GM18867 (cell line): ENCODE data around the gene SSBP3.
"Not testable (repeated sequence)": the region's sequence is repeated elsewhere in the genome, so short reads cannot be mapped to it uniquely, and the experiment has no call there.

Source experiments
- ATAC-seq: cut with Tn5 transposase; IDR thresholded peaks from one replicate; pipeline ENCODE4 v1.9.1; 2021; ENCODE audit warnings: mild to moderate bottlenecking, moderate library complexity; ENCODE audit not compliant: unreplicated experiment

The SSBP3 gene

DNA sequence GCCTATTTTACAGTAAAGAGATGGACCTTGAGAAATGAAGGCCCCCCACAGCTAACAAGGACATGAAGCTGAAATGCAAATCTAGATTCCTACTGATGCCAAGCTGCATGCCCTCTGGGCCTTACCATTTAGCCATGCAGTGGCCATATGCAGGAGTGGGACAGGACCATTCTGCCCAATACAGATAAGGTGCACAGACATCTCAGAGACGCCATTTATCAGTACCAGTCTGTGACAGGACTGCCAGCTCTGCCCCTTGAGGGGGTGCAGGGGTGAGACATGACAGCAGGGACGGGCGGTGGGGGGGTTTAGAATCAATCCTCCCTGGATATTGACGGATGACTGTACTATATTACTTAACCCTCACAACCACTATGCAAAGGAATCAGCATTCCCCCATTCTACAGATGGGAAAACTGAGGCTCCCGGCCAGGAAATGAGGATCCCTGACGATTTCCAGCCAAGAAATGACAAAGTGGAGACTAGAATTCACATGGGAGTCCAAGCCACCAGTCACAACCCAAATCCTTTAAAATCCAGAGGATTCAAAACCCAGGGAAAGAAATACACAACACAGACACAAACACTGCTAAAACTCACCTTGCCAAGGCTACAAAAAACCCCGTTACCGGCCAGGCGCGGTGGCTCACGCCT lies 10.8 kb downstream of the SSBP3 start:
- no peak for ATAC-seq

DNA sequence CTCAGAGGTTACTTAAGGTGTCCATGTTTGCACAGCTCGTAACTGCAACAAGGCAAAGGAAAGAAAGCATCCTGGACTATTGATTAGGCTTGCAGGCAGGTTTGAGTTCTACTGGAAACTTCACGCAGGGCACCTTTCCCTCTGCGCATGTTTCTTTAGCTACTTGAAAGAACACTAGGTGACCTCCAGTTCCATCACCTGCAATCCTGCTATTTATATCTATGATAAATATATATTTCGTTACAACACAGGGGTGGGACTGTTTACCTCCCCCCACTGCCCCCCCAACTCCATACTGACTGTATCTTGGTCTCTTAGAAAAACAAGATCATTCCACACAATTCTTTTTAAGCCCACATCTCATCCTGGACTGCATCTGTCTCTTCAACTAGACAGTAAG lies 12.1 kb downstream of the SSBP3 start:
- ATAC-seq, result no peak

GRCh38 chr1:54392401-54392800 lies 13.8 kb downstream of the SSBP3 start:
- ATAC-seq, result no peak

GRCh38 chr1:54391450-54392209 lies 14.6 kb downstream of the SSBP3 start:
- ATAC-seq, result no peak

- no peak for ATAC-seq
Measured at GRCh38 chr1:54390655-54391054, 15.5 kb downstream of the SSBP3 start.

GRCh38 chr1:54389608-54390007 lies 16.6 kb downstream of the SSBP3 start:
- not testable (repeated sequence) for ATAC-seq

- ATAC-seq, result no peak
Measured at GRCh38 chr1:54387419-54387818, 18.8 kb downstream of the SSBP3 start.

DNA sequence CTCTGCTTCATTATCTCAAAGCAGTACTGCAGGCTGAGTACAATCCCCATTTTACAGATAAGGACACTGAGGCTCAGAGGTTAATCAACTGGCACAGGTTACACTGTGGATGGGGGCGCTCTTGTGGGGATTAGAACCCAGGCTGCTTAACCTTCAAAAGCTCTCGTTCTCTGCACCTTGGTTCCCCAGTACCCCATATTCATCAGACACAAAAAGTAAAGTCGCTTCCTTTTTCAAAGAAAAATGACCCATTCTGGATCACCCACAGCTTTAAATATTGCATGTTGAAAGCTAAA lies 20.5 kb downstream of the SSBP3 start:
- no peak for ATAC-seq

- no peak for ATAC-seq
Measured at GRCh38 chr1:54384918-54385726, 21.1 kb downstream of the SSBP3 start.

DNA sequence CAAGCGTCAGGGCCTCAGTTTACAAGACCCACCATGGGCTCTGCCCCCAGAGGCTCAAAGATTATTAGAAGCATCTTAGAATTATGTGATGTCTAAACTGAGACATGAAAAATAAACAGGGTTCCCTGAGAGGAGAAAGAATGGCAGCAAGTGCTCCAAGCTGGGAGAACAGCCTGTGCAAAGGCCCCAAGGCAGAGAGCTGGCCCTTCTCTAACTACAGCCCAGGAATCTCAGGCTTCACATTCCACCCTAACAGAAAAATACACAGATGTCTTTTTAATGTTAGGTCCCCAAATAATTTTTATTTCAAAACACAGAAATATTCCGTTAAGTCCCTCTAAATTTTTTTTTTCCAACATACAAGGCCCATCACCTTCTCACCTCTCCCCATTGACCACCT lies 21.7 kb downstream of the SSBP3 start:
- no peak for ATAC-seq

DNA sequence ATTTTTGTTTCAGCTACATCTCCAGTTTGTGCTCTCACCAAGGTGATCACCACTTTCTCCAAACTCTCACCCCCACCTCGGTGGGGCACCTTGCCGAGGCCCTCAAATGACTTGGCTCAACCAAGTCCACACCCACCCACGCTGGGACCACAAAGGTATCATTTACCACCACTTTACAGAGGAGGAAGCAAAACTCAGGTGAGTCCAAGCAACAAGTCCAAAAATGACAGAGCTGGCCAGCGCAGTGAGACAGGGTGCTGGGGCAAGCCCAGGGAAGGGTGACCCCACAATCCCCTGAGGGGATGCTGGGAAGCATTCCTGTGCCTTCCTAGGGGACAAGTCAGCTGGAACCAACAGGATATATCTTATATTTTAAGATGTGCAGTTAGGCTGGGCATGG lies 24.7 kb downstream of the SSBP3 start:
- ATAC-seq, result no peak

DNA sequence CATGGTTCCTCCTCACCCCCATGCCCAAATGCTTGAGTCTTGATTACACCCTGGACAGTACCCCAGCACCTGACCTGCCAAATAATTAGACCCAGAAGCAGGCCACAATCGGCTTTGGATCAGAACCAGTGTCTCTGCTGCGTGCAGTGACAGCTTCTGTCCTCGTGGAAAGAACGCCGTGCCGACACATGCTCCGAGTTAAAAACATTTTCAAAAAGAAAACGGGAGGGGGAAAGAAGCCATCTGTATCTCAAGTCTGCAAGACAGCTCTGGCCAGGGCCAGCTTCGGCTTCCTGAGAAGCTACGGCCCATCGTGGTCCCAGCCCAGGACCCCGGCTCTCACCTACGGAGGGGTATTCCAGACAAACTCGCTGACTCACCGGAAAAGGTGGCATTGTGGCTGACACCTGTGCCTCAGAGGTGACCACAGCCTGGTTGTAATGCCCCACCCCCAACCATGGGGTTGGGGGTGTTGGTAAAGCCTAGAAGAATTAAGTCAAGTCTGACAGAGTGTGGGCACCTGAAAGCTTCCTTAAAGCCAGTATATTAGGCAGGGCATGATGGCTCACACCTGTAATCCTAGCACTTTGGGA lies 25.8 kb downstream of the SSBP3 start:
- ATAC-seq, result no peak

DNA sequence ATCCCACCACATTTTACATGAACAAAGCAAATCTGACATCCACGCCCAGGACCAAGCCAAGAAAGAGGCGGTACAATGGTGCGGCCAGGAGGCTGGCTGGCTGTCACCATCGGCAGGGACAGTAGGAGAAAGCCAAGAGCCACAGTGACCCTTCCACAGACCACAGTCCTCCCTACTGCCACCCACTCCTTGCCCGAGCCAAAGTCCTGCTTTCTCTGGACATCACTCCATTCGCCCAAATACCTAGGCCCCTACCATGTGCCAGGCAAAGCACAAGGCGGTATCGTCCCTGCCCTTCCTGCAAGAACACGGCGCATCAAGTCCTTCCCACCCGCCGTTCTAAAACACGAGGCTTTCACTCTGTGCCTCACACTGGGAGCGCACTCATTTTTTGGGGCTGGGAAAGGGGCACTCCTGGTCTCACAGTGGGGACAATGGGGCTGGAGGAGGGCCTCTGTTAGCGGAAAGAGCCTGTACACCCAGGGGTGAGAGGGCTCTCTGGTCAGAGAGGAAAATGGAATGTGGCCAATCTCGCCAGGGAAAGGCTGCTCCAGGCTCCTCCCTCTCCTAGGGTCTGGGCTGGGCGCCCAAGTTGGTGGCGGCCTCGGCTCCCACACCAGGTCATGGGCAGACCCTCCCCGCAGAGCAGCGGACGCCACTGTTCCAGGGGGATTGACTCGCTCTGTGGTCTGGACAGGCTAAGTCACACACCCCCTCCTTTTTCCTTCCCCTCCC lies 26.5 kb downstream of the SSBP3 start:
- ATAC-seq, result no peak

GRCh38 chr1:54378874-54379554 lies 27.2 kb downstream of the SSBP3 start:
- ATAC-seq, result no peak

DNA sequence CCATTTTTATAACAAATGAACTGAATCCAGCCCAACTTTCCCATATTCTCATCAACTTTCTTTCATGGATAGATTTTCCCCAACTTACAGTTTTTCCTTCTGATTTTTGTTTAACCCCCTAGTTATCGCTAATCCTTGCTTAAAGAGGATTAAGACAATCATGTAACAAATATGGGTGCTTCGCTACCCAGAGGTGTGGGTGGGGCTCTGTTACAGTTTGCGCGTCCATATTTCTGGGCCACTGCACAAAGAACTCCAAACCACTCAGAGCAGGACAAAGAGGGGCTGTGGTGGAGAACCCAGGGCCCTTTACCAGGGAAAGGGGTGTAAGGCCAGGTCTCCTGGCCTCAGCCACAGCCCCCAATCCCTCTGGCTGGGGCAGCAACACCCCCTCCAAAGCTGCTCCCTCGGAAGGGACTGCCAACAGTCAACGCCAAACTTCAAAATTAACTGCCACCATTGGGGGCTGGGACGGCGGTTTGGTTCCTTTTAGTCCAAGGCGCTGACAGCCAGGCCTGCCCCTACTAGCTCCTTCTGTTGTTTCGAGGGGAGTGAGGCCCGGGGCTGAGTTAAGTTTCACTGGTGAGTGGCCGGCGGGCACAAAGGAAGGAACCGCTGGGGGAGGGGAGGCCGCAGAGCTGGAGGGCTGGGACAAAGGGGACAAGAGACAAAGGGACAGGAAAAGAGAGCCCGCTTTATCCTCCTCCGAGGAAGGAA lies 27.9 kb downstream of the SSBP3 start:
- ATAC-seq, result no peak

DNA sequence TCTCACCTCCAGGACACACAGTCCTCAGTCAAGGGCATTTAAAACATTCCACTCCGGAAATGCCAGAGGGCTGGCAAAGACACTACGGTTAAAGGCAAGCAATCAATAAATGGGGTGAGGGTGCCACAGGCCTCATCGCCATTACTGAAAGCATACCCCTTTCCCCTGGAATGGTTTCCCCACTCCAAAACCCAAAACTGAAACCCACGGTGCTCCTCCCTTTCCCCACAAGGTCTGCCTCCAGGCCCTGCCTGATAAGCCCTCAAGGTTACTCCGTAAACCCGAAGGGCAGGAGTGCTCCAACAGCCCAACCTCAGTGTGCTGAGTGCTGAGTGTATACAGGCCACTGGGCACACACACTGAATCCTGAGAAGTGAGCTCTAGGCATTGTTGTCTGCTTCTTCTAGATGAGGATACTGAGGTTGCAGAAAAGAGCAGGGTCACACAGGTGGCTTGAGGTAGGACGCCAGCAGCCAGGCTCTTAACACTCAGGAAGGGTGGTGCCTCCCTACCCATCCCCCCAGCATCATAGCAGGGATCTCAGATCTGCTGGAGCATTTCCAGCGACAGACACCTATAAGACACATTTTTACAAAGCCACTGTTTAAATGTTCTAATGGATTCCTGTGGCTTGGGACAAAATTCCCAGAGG lies 29.0 kb downstream of the SSBP3 start:
- ATAC-seq, result no peak

- ATAC-seq, result peak; percentile 79
Measured at GRCh38 chr1:54376430-54377039, 29.7 kb downstream of the SSBP3 start.

DNA sequence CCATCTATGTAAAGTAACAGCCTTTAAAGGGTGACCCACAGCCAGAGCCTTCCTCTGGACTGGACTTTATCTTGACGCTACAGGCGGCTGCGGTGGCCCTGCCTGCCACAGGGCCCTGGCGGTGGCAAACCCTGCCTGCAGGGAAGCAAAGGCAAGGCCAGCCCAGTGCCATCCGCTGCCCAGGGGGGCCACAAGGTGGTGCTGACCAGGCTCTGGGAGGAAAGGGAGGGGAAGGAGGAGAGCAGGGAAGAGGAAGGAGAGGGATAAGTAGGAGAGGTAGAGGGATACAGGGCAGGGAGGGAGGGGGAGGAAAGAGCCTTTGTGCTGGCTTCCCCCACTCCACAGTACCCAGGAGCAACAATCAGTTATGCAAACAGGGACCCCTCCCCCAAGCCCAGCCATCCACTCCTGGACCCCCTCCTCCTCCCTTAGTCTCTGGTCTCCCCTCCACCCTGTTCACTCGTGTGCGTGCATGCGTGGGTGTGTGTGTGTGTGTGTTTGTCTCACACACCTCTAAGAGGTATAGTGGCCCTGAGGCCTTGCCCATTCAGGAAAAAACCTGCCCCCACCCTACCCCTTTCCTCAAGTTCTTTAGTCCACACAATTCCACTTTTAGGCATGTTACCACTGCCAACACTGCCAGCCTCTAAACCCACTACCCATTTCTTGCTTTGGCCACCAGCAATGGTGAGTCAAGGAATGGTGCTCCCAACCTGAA lies 30.3 kb downstream of the SSBP3 start:
- peak; percentile 10 for ATAC-seq
